Panc1 (cell line): ENCODE data around the gene MEIS1. TPM values are rescaled to one million over a fixed set of nuclear protein-coding genes. Genes with fewer than 3 reads are reported as not detected.

Experiments
- ATAC-seq: fragments of 200-7000 bp; cut with Tn5 transposase; 2 replicates; pipeline ENCODE4 v1.9.1; 2020; ENCODE audit warnings: mild to moderate bottlenecking, moderate library complexity
- BruUV-seq: library from RNA; stranded (reverse); fragments of 400-500 nt; replicated peaks from 2 replicates; lab custom pipeline; 2021; lab: Mats Ljungman, UMichigan
- CTCF ChIA-PET: fragments of 300-600 bp; sonication (Branson Sonifier 250); formaldehyde crosslinking; loops from one replicate; lab custom pipeline; 2022; ENCODE audit warnings: antibody characterized with exemption; lab: Charles Lee
- POLR2A ChIA-PET: fragments of 300-600 bp; sonication (Branson Sonifier 250); formaldehyde crosslinking; loops from one replicate; lab custom pipeline; 2022; ENCODE audit warnings: antibody characterized with exemption; lab: Charles Lee
- DNase-seq: peaks from one replicate; pipeline ENCODE4 v3.0.0-alpha.2; 2010; ENCODE audit warnings: low read depth, low spot score
- H3K27ac ChIP-seq: 2 replicates; pipeline ENCODE4 v1.5.1; 2011; ENCODE audit warnings: mild to moderate bottlenecking, low read length, inconsistent platforms
- H3K27me3 ChIP-seq: fragments of 200-500 bp; sonication (Bioruptor generic); 2 replicates; pipeline ENCODE4 v1.6.0; 2014; ENCODE audit warnings: low read length, inconsistent platforms; ENCODE audit not compliant: control insufficient read depth, insufficient read depth
- H3K36me3 ChIP-seq: fragments of 200-500 bp; sonication (Bioruptor generic); 2 replicates; pipeline ENCODE4 v1.5.1; 2014; ENCODE audit warnings: inconsistent platforms, mild to moderate bottlenecking, low read length, moderate library complexity; ENCODE audit not compliant: control insufficient read depth, insufficient read depth
- H3K4me1 ChIP-seq: 2 replicates; pipeline ENCODE4 v1.5.1; 2011; ENCODE audit warnings: inconsistent platforms, mild to moderate bottlenecking, low read length, moderate library complexity; ENCODE audit not compliant: control insufficient read depth, insufficient read depth
- H3K4me3 ChIP-seq, 2 experiments: 2 replicates each; pipeline ENCODE4 v1.5.1; 2011 to 2012; ENCODE audit warnings: low read depth in 2 of 2, low read length in 2 of 2, mild to moderate bottlenecking in 2 of 2, inconsistent platforms in 1 of 2, moderate library complexity in 1 of 2
- H3K9me3 ChIP-seq: fragments of 200-500 bp; sonication (Bioruptor generic); 2 replicates; pipeline ENCODE4 v1.5.1; 2014; ENCODE audit warnings: low read depth, mild to moderate bottlenecking, inconsistent platforms, low read length, moderate library complexity; ENCODE audit not compliant: control insufficient read depth, insufficient read depth
- POLR2AphosphoS5 ChIP-seq: IDR thresholded peaks from 2 replicates; pipeline ENCODE4 v1.6.1; 2012; ENCODE audit warnings: mild to moderate bottlenecking, low read depth, low read length, moderate library complexity
- REST ChIP-seq, 2 experiments: IDR thresholded peaks; 2 replicates each; pipeline ENCODE4 v1.6.1; 2011 to 2012; ENCODE audit warnings: low read depth in 2 of 2, control low read depth in 1 of 2, low read length in 1 of 2, mild to moderate bottlenecking in 1 of 2, moderate library complexity in 1 of 2; ENCODE audit not compliant: insufficient read depth in 1 of 2
- SIN3A ChIP-seq: IDR thresholded peaks from 2 replicates; pipeline ENCODE4 v1.6.1; 2012; ENCODE audit warnings: low read depth, mild to moderate bottlenecking, low read length, moderate library complexity, borderline replicate concordance; ENCODE audit not compliant: insufficient read depth
- TCF7L2 ChIP-seq: IDR thresholded peaks from 2 replicates; pipeline ENCODE4 v1.6.1; 2011; ENCODE audit warnings: mild to moderate bottlenecking, low read depth, low read length, inconsistent platforms
- in situ Hi-C: cut with HindIII; loops from 2 replicates; pipeline ENCODE4 v1.10.0; 2016; ENCODE audit warnings: low sequenced_read_pairs, low pct_unique_long_range_greater_than_20kb
- intact Hi-C: fragments of 100-400 bp; cut with micrococcal nuclease; formaldehyde crosslinking; loops from one replicate; pipeline ENCODE4 v1.10.0; 2022; ENCODE audit not compliant: unreplicated experiment
- total RNA-seq: library from RNA; stranded (reverse); gene quantifications from one replicate; pipeline ENCODE4 v1.2.1, GENCODE V29; 2021; ENCODE audit not compliant: unreplicated experiment
- TF ChIP-seq, protein P1 (sequence below): fragments of 450-650 bp; IDR thresholded peaks from 2 replicates; pipeline ENCODE4 v1.5.1; 2017; ENCODE audit warnings: mild to moderate bottlenecking

Gene MEIS1
- total RNA-seq, 1 experiment from 2014 or later: 2.0 TPM

- BruUV-seq: no TSS peak
- POLR2A ChIA-PET: no interaction called here
Observed at GRCh38 chr2:66436581-66437001, 1.7 kb downstream of the MEIS1 start.

GRCh38 chr2:66437109-66437690 is 2.3 kb downstream of the MEIS1 start:
- no peak for DNase-seq
- ATAC-seq: no peak
- Histone ChIP-seq H3K9me3 (no peaks in the 10 kb centered on the region), H3K27me3 (peaks cover 18% of the 10 kb centered on the region), H3K36me3 (no peaks in the 10 kb centered on the region), H3K4me3 (peak overlapping the region; percentile 6 to 71; a peak in 1 of 4 replicates), H3K27ac (no peak overlapping the region), H3K4me1 (peaks cover 6% of the 10 kb centered on the region)
- BruUV-seq: no TSS peak
- TF ChIP-seq TCF7L2 (no peak), POLR2AphosphoS5 (no peak), SIN3A (no peak), REST (IDR thresholded peaks at IDR 0.05; ENCODE audit: insufficient read depth in 1 of 2, low read depth in 2 of 2, low read length in 1 of 2) (no peak)
- TF ChIP-seq, protein P1, sequence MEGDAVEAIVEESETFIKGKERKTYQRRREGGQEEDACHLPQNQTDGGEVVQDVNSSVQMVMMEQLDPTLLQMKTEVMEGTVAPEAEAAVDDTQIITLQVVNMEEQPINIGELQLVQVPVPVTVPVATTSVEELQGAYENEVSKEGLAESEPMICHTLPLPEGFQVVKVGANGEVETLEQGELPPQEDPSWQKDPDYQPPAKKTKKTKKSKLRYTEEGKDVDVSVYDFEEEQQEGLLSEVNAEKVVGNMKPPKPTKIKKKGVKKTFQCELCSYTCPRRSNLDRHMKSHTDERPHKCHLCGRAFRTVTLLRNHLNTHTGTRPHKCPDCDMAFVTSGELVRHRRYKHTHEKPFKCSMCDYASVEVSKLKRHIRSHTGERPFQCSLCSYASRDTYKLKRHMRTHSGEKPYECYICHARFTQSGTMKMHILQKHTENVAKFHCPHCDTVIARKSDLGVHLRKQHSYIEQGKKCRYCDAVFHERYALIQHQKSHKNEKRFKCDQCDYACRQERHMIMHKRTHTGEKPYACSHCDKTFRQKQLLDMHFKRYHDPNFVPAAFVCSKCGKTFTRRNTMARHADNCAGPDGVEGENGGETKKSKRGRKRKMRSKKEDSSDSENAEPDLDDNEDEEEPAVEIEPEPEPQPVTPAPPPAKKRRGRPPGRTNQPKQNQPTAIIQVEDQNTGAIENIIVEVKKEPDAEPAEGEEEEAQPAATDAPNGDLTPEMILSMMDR: no peak
- in situ Hi-C loops (no loop called here), intact Hi-C loops (no loop called here)
- CTCF ChIA-PET: no interaction called here
- POLR2A ChIA-PET: no interaction called here

More at GRCh38 chr2:66436581-66437001, 1.7 kb downstream of the MEIS1 start:
- Histone ChIP-seq H3K27ac (no peak overlapping the region), H3K27me3 (peaks cover 16% of the 10 kb centered on the region), H3K9me3 (no peaks in the 10 kb centered on the region), H3K4me1 (peaks cover 6% of the 10 kb centered on the region), H3K4me3 (peak overlapping the region in 1 of 2 experiments; percentile 71; a peak in 1 of 4 replicates), H3K36me3 (no peaks in the 10 kb centered on the region)
- TF ChIP-seq SIN3A (no peak), POLR2AphosphoS5 (no peak), REST (IDR thresholded peaks at IDR 0.05; ENCODE audit: insufficient read depth in 1 of 2, low read depth in 2 of 2, low read length in 1 of 2) (no peak)
- TF ChIP-seq, protein P1: no peak
- CTCF ChIA-PET: no interaction called here
- ATAC-seq (no peak), DNase-seq (no peak)
- intact Hi-C loops: no loop called here
- in situ Hi-C loops: no loop called here
